Karpas-422 (cell line): ENCODE data around the gene IL6ST. TPM values are rescaled to one million over a fixed set of nuclear protein-coding genes. Genes with fewer than 3 reads are reported as not detected.

Source experiments
- DNase-seq: peaks from one replicate; pipeline ENCODE4 v3.0.0-alpha.2; 2015
- H2AFZ ChIP-seq: fragments of 200-600 bp; sonication (generic); 2 replicates; pipeline ENCODE4 v1.6.1; 2014; ENCODE audit warnings: antibody characterized with exemption, low read length, mixed read lengths
- H3K27ac ChIP-seq: fragments of 200-600 bp; sonication (generic); 2 replicates; pipeline ENCODE4 v1.5.1; 2014; ENCODE audit warnings: mild to moderate bottlenecking, low read length, moderate library complexity
- H3K27me3 ChIP-seq: fragments of 200-600 bp; sonication (generic); 2 replicates; pipeline ENCODE4 v1.6.1; 2014; ENCODE audit warnings: low read length, mixed read lengths
- H3K36me3 ChIP-seq: fragments of 200-600 bp; sonication (generic); 2 replicates; pipeline ENCODE4 v1.6.1; 2014; ENCODE audit warnings: low read length, mixed read lengths; ENCODE audit not compliant: insufficient read depth
- H3K4me1 ChIP-seq: fragments of 200-600 bp; sonication (generic); 2 replicates; pipeline ENCODE4 v1.6.1; 2014; ENCODE audit warnings: mild to moderate bottlenecking, low read length, mixed read lengths
- H3K4me2 ChIP-seq: fragments of 200-600 bp; sonication (generic); 2 replicates; pipeline ENCODE4 v1.6.1; 2014; ENCODE audit warnings: low read length, low read depth, mild to moderate bottlenecking; ENCODE audit not compliant: poor library complexity, severe bottlenecking
- H3K4me3 ChIP-seq: fragments of 200-600 bp; sonication (generic); 2 replicates; pipeline ENCODE4 v1.5.1; 2014; ENCODE audit warnings: mild to moderate bottlenecking, antibody characterized with exemption, low read length, mixed read lengths
- H3K79me2 ChIP-seq: fragments of 200-600 bp; sonication (generic); 2 replicates; pipeline ENCODE4 v1.6.1; 2014; ENCODE audit warnings: mild to moderate bottlenecking, low read length, mixed read lengths
- H3K9ac ChIP-seq: fragments of 200-600 bp; sonication (generic); 2 replicates; pipeline ENCODE4 v1.6.0; 2014; ENCODE audit warnings: low read length
- H3K9me2 ChIP-seq: fragments of 200-600 bp; sonication (generic), shearing (Covaris generic); replicated peaks from 2 replicates; pipeline ENCODE4 v1.6.0; 2014; ENCODE audit warnings: mild to moderate bottlenecking, low read length, moderate library complexity; ENCODE audit not compliant: insufficient read depth
- H3K9me3 ChIP-seq: fragments of 300-700, 200-600 bp; sonication (generic); 2 replicates; pipeline ENCODE4 v1.6.1; 2014; ENCODE audit warnings: low read length, mixed read lengths
- H4K20me1 ChIP-seq: fragments of 200-600 bp; sonication (generic); 2 replicates; pipeline ENCODE4 v1.6.1; 2014; ENCODE audit warnings: mild to moderate bottlenecking, antibody characterized with exemption, low read length, low read depth; ENCODE audit not compliant: insufficient read depth
- total RNA-seq: library from RNA; depleted of rRNA; stranded (reverse); fragments of >200 nt; shearing (Covaris generic); gene quantifications from 2 replicates; pipeline ENCODE4 v1.2.3, GENCODE V29; 2014; ENCODE audit warnings: low replicate concordance

Gene IL6ST
- total RNA-seq, 1 experiment from 2014 or later, result 1.5 TPM

DNA sequence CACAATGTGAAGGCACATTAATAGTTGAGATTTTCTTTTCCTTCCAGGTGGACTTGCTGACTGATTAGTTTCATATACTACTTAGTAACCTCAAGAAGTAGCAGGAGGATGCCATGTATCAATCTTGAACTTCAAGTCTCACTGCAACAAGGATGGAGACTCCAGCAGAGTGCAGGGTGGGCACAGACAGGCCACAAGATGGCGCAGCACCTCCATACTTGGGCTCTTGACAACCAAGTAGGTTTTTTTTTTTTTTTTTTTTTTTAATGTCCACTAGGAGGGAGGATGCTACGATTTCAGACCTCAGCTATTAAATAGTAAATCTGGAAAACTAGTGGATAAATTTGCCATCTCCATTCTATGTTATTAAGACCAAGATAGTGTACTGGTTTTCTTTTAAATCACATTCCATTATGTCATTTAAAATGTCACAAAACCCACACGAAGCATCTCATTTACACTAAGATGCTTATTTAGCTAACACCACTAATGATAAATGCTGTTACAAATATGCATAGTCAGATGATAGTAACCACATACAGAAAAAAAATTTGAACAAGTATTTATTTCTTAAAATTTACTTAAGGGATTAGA is 58.6 kb downstream of the IL6ST start:
- DNase-seq, result peak; percentile 93
- H4K20me1 ChIP-seq, result no peaks in the 10 kb centered on the region
- H2AFZ ChIP-seq, result no peak overlapping the region
- H3K79me2 ChIP-seq, result no peaks in the 10 kb centered on the region
- H3K36me3 ChIP-seq, result no peaks in the 10 kb centered on the region
- no peak overlapping the region for H3K4me3 ChIP-seq
- no peaks in the 10 kb centered on the region for H3K9me2 ChIP-seq
- no peak overlapping the region for H3K9ac ChIP-seq
- no peak overlapping the region for H3K4me2 ChIP-seq
- no peaks in the 10 kb centered on the region for H3K9me3 ChIP-seq
- H3K4me1 ChIP-seq, result no peaks in the 10 kb centered on the region
- H3K27me3 ChIP-seq, result no peaks in the 10 kb centered on the region
- H3K27ac ChIP-seq, result no peak overlapping the region

- no peaks in the 10 kb centered on the region for H3K36me3 ChIP-seq
- DNase-seq, result no peak
Measured at GRCh38 chr5:55935371-55935770, 59.4 kb downstream of the IL6ST start.

DNA sequence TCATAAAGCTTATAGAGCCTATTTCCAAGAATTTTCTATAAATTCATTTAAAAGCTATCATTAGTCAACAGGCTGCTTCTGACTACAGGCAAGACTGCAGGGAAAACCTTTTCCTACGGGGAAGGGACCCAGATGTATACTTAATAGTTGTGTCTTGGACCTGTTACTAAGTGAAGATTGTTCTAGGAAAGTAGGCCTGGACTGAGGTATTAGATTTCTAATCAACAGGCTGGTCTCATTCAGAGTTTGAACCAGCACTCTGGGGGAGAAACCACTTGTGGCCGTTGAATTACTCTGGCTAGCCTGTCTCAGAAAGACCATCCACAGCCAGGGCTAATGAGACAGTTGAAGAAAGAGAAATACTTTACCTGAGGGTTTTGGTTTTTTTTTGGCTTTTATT is 60.0 kb downstream of the IL6ST start:
- H3K4me2 ChIP-seq, result no peak overlapping the region
- no peaks in the 10 kb centered on the region for H3K4me1 ChIP-seq
- H3K9me3 ChIP-seq, result no peaks in the 10 kb centered on the region
- DNase-seq, result no peak
- no peak overlapping the region for H2AFZ ChIP-seq
- H3K27ac ChIP-seq, result no peak overlapping the region
- H3K9me2 ChIP-seq, result no peaks in the 10 kb centered on the region
- no peaks in the 10 kb centered on the region for H3K27me3 ChIP-seq
- no peaks in the 10 kb centered on the region for H3K79me2 ChIP-seq
- no peak overlapping the region for H3K9ac ChIP-seq
- H4K20me1 ChIP-seq, result no peaks in the 10 kb centered on the region
- no peaks in the 10 kb centered on the region for H3K36me3 ChIP-seq
- no peak overlapping the region for H3K4me3 ChIP-seq

More at GRCh38 chr5:55935371-55935770, 59.4 kb downstream of the IL6ST start:
- H3K4me1 ChIP-seq, result no peaks in the 10 kb centered on the region
- no peak overlapping the region for H3K4me3 ChIP-seq
- no peak overlapping the region for H3K27ac ChIP-seq
- no peak overlapping the region for H3K9ac ChIP-seq
- H4K20me1 ChIP-seq, result no peaks in the 10 kb centered on the region
- H3K79me2 ChIP-seq, result no peaks in the 10 kb centered on the region
- no peaks in the 10 kb centered on the region for H3K9me3 ChIP-seq
- no peaks in the 10 kb centered on the region for H3K27me3 ChIP-seq
- H3K9me2 ChIP-seq, result no peaks in the 10 kb centered on the region
- no peak overlapping the region for H3K4me2 ChIP-seq
- H2AFZ ChIP-seq, result no peak overlapping the region

DNA sequence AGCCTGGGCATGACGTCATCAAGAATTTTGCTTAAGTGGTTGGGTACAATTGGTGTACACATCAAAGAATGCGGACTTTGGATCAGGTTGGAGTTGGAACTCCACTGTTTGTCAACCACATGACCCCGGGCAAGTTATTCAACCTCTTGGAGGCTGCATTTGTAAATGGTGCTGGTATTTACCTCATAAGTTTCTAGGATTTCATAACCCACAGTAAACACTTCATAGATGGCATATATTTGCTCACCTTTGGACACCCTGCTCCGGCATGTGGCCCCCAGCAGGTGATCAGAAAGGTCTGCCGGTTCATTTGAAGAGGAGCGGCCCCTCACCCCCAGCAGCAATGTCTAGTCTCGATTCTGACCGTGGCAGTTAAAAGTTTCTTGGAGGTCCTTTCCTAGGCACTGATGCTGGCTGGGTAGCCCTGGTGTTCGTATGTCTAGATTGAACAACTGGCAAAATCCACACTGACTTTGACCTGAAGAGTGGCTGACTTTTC is 60.6 kb downstream of the IL6ST start:
- Histone ChIP-seq H3K9me3 (no peaks in the 10 kb centered on the region), H4K20me1 (no peaks in the 10 kb centered on the region), H3K79me2 (no peaks in the 10 kb centered on the region), H3K9ac (no peak overlapping the region), H3K4me1 (no peaks in the 10 kb centered on the region), H3K36me3 (no peaks in the 10 kb centered on the region), H3K27me3 (no peaks in the 10 kb centered on the region), H3K9me2 (no peaks in the 10 kb centered on the region), H2AFZ (no peak overlapping the region), H3K4me2 (no peak overlapping the region), H3K27ac (no peak overlapping the region), H3K4me3 (no peak overlapping the region)
- DNase-seq, result no peak

DNA sequence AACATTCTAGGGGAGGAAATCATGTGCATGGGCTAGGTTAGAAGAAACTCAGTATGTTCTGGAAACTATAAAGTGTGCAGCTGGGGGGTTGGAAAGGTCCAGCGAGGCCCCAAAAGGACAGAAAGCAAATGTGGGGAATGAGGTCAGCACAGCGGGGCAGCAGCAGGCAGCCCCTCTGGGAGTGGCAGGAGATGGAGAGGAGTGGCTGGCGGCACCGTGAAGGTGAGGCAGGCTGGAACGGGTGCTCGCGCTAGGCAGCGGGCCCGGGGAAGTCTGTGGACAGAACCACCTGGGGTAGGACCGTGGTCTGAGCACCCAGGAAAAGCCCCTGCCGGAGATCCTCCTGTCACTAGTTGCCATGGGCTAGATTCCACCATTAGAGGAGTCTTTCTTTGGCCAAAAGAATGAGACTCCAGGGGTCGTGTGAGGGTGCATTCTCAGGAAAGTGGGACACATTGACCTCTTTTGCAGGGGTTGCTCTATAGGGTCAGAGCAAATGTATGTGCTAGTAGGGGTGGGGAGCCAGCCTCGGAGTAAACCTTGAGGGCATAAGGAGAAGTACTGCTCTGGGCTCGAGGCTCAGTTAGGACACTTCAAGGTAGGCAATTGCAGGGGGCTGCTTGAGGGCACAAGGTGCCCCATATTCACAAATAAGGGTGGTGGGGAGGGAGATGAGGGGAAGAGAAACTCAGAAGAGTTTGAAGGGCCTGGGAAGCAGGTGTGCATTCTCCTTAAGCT is 61.2 kb downstream of the IL6ST start:
- no peak overlapping the region for H3K9ac ChIP-seq
- H3K9me3 ChIP-seq, result no peaks in the 10 kb centered on the region
- no peaks in the 10 kb centered on the region for H3K4me1 ChIP-seq
- H3K4me2 ChIP-seq, result no peak overlapping the region
- no peaks in the 10 kb centered on the region for H4K20me1 ChIP-seq
- no peaks in the 10 kb centered on the region for H3K9me2 ChIP-seq
- H3K4me3 ChIP-seq, result no peak overlapping the region
- H3K27me3 ChIP-seq, result no peaks in the 10 kb centered on the region
- no peaks in the 10 kb centered on the region for H3K79me2 ChIP-seq
- no peak for DNase-seq
- H3K36me3 ChIP-seq, result no peaks in the 10 kb centered on the region
- no peak overlapping the region for H3K27ac ChIP-seq
- no peak overlapping the region for H2AFZ ChIP-seq

GRCh38 chr5:55932700-55933099 is 62.1 kb downstream of the IL6ST start:
- Histone ChIP-seq H3K27me3 (no peaks in the 10 kb centered on the region), H3K9me2 (no peaks in the 10 kb centered on the region), H3K4me3 (no peak overlapping the region), H3K79me2 (no peaks in the 10 kb centered on the region), H3K27ac (no peak overlapping the region), H3K4me1 (no peaks in the 10 kb centered on the region), H3K36me3 (no peaks in the 10 kb centered on the region), H3K9ac (no peak overlapping the region), H3K9me3 (no peaks in the 10 kb centered on the region), H4K20me1 (no peaks in the 10 kb centered on the region), H3K4me2 (no peak overlapping the region), H2AFZ (no peak overlapping the region)
- DNase-seq, result no peak

- Histone ChIP-seq H3K4me1 (no peaks in the 10 kb centered on the region), H3K27ac (no peak overlapping the region), H2AFZ (no peak overlapping the region), H3K4me3 (no peak overlapping the region), H3K27me3 (no peaks in the 10 kb centered on the region), H3K9me2 (no peaks in the 10 kb centered on the region), H3K79me2 (no peaks in the 10 kb centered on the region), H4K20me1 (no peaks in the 10 kb centered on the region), H3K36me3 (no peaks in the 10 kb centered on the region), H3K9ac (no peak overlapping the region), H3K4me2 (no peak overlapping the region), H3K9me3 (no peaks in the 10 kb centered on the region)
- no peak for DNase-seq
Measured at GRCh38 chr5:55929020-55929799, 65.6 kb downstream of the IL6ST start.
